Measurements from ENCODE around the gene CREB3L2. TPM values are rescaled to one million over a fixed set of nuclear protein-coding genes. Genes with fewer than 3 reads are reported as not detected.

CREB3L2 gene
- total and polyA plus RNA-seq, 10 of the 15 experiments (the other 5 are each of a cell fraction or from before 2014, with no cell fraction given) = 6.4 to 67.1 (median 26.2) TPM

- H3K79me2 ChIP-seq (ENCODE audit: control insufficient read depth, insufficient read depth, low read length) = no peaks in the 10 kb centered on the region
- H3K27ac ChIP-seq (ENCODE audit: control insufficient read depth, insufficient read depth) = no peak overlapping the region
- ATAC-seq (no peak), DNase-seq (ENCODE audit: low read depth, low spot score) (no peak), FAIRE-seq (no peak)
- in situ Hi-C loops (cut with MboI) = no loop called here
- H2AFZ ChIP-seq (ENCODE audit: control insufficient read depth, low read depth, low read length) = no peak overlapping the region
- CTCF ChIA-PET = interaction anchor here (1.2 to 2.2 kb wide), 2 partner anchors 10 to 44 kb away, joined by 3 to 6 read pairs; no protein-coding TSS in a partner anchor
- TF ChIP-seq BCL3 (IDR thresholded peaks at IDR 0.05; ENCODE audit: borderline replicate concordance, insufficient read depth, low read depth, low read length, poor library complexity, severe bottlenecking) = no peak
- 0 out of 2 replicates have a peak, but pooled peaks have one; percentile 25 for TF ChIP-seq ZSCAN29 (IDR thresholded peaks at IDR 0.05)
- no peaks in the 10 kb centered on the region; the same call in 2 of the 3 replicates for H3K9me3 ChIP-seq (replicated peaks; ENCODE audit: control insufficient read depth, insufficient read depth, low read length)
- H3K9ac ChIP-seq (ENCODE audit: control insufficient read depth, insufficient read depth, low read length) = no peak overlapping the region
- H3K4me2 ChIP-seq (ENCODE audit: control insufficient read depth, insufficient read depth) = peak overlapping the region; percentile 66; the same call in 1 of the 2 replicates
- H3K36me3 ChIP-seq (ENCODE audit: control insufficient read depth in 2 of 2, insufficient read depth in 2 of 2, low read length in 1 of 2) = no peaks in the 10 kb centered on the region
- RAD21 ChIA-PET (ENCODE audit: unreplicated experiment) = interaction anchor here (1.3 kb wide), 1 partner anchor 25 kb away, joined by 4 read pairs; no protein-coding TSS in a partner anchor
- WGBS (ENCODE audit: insufficient coverage, insufficient replicate concordance, low lambda C conversion rate, missing lambda C conversion rate) = 50% methylated on average over 35 of the region's 47 CpGs
- H3K27me3 ChIP-seq (replicated peaks in 1 of 2; ENCODE audit: control insufficient read depth in 2 of 2, insufficient read depth in 2 of 2, low read length in 1 of 2) = peaks cover 1 to 14% of the 10 kb centered on the region in 2 experiments; a peak in 2 of 4 replicates
- POLR2A ChIA-PET = interaction anchor here (1.1 to 1.5 kb wide), 3 partner anchors 10 to 190 kb away, joined by 3 to 5 read pairs (median 4); no protein-coding TSS in a partner anchor
- no peak overlapping the region for H3K4me3 ChIP-seq
- no peaks in the 10 kb centered on the region for H3K4me1 ChIP-seq (ENCODE audit: control insufficient read depth, insufficient read depth, low read length)
- no TSS peak for BruUV-seq (replicated peaks)
- intact Hi-C loops (cut with micrococcal nuclease; ENCODE audit: unreplicated experiment) = loop anchor here (2.0 kb wide), 1 partner anchor 48 kb away; no protein-coding TSS in a partner anchor
- H4K20me1 ChIP-seq (ENCODE audit: control insufficient read depth, insufficient read depth) = no peaks in the 10 kb centered on the region
- SMC1A ChIA-PET (ENCODE audit: uncharacterized antibody, unreplicated experiment) = interaction anchor here (4.5 to 13.7 kb wide), 2 partner anchors 21 to 91 kb away, joined by 28 to 281 read pairs; no protein-coding TSS in a partner anchor
Observed at GRCh38 chr7:137846549-137846826, 155.4 kb downstream of the CREB3L2 start.

- 63% methylated on average over 8 of the region's 8 CpGs for WGBS (ENCODE audit: insufficient coverage, insufficient replicate concordance, low lambda C conversion rate, missing lambda C conversion rate)
- Histone ChIP-seq H3K27ac (ENCODE audit: control insufficient read depth, insufficient read depth) (no peak overlapping the region), H3K27me3 (replicated peaks in 1 of 2; ENCODE audit: control insufficient read depth in 2 of 2, insufficient read depth in 2 of 2, low read length in 1 of 2) (peaks cover 1 to 14% of the 10 kb centered on the region in 2 experiments; a peak in 2 of 4 replicates), H3K79me2 (ENCODE audit: control insufficient read depth, insufficient read depth, low read length) (no peaks in the 10 kb centered on the region), H3K4me1 (ENCODE audit: control insufficient read depth, insufficient read depth, low read length) (no peaks in the 10 kb centered on the region), H4K20me1 (ENCODE audit: control insufficient read depth, insufficient read depth) (no peaks in the 10 kb centered on the region), H3K4me2 (ENCODE audit: control insufficient read depth, insufficient read depth) (no peak overlapping the region), H3K4me3 (no peak overlapping the region), H3K9ac (ENCODE audit: control insufficient read depth, insufficient read depth, low read length) (no peak overlapping the region), H3K36me3 (ENCODE audit: control insufficient read depth in 2 of 2, insufficient read depth in 2 of 2, low read length in 1 of 2) (no peaks in the 10 kb centered on the region), H2AFZ (ENCODE audit: control insufficient read depth, low read depth, low read length) (no peak overlapping the region), H3K9me3 (replicated peaks; ENCODE audit: control insufficient read depth, insufficient read depth, low read length) (no peaks in the 10 kb centered on the region)
- ATAC-seq (no peak), DNase-seq (ENCODE audit: low read depth, low spot score) (no peak), FAIRE-seq (no peak)
- CTCF ChIA-PET = interaction anchor here (1.0 to 2.2 kb wide), 4 partner anchors 9 to 26 kb away, joined by 3 to 6 read pairs (median 4); no protein-coding TSS in a partner anchor
- SMC1A ChIA-PET (ENCODE audit: uncharacterized antibody, unreplicated experiment) = interaction anchor here (0.6 to 13.7 kb wide), 11 partner anchors 19 to 188 kb away, joined by 3 to 281 read pairs (median 4); no protein-coding TSS in a partner anchor
- BruUV-seq (replicated peaks) = no TSS peak
- in situ Hi-C loops (cut with MboI) (no loop called here), intact Hi-C loops (cut with micrococcal nuclease; ENCODE audit: unreplicated experiment) (no loop called here)
- RAD21 ChIA-PET (ENCODE audit: unreplicated experiment) = interaction anchor here (1.0 to 7.9 kb wide), 11 partner anchors 9 to 187 kb away, joined by 3 to 71 read pairs (median 5); no protein-coding TSS in a partner anchor
- POLR2A ChIA-PET = interaction anchor here (0.7 to 2.4 kb wide), 4 partner anchors 16 to 50 kb away, joined by 3 to 11 read pairs (median 4); no protein-coding TSS in a partner anchor
- TF ChIP-seq SKIL (IDR thresholded peaks at IDR 0.05; ENCODE audit: low read depth, poor library complexity, severe bottlenecking) = no peak
- no peak for TF ChIP-seq BCL3 (IDR thresholded peaks at IDR 0.05; ENCODE audit: borderline replicate concordance, insufficient read depth, low read depth, low read length, poor library complexity, severe bottlenecking)
Observed at GRCh38 chr7:137844677-137845425, 157.0 kb downstream of the CREB3L2 start.

All from GM12878 (cell line).